ENCODE measurements around the gene MMRN2.
"Not testable (repeated sequence)": the region's sequence is repeated elsewhere in the genome, so short reads cannot be mapped to it uniquely, and the experiment has no call there.

Gene MMRN2

GRCh38 chr10:86981716-86982115 lies 24.3 kb upstream of the MMRN2 start:
- no peak for TF ChIP-seq CTCF (IDR thresholded peaks at IDR 0.05; ENCODE audit: low read depth, low read length, missing control alignments)
- no peak overlapping the region for H3K4me3 ChIP-seq (ENCODE audit: low read depth, low read length)
- DNase-seq (ENCODE audit: low read depth): no peak

DNA sequence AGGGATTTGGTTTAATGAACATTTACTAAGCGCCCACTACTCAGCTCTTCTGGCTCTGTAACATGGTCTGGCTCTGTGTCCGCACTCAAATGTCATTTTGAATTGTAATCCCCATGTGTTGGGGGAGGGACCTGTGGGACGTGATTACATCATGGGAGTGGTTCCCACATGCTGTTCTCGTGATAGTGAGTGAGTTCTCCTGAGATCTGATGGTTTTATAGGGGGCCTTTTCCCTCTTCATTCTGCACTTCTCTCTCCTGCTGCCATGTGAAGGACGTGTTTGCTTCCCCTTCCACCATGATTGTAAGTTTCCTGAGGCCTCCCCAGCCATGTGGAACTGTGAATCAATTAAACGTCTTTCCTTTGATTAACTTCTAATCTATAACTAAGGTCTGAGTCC lies 23.6 kb upstream of the MMRN2 start:
- not testable (repeated sequence) for DNase-seq (ENCODE audit: low read depth)

DNA sequence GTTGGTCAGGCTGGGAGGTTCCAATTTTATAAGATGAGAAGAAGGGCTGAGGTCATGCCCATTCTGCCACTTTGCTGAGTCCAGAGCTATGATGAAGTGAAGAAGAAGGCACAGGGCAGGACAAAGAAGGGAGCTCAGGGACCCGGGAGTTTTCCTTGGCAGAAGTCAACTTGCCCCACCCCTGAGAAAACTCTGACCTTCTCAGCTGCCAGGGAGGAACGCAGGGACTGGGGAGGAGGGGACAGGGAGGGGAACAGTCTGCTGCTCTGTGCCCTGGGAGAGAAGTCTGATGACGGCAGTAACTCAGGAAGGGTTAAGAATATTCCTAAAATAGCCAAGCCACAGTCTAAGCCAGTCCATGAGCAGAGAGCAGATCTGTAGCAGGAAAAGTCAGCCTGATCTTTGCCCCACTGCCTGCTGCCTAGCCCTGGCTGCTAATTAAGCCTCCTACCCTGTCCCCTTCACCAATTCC lies 22.6 kb upstream of the MMRN2 start:
- TF ChIP-seq CTCF (IDR thresholded peaks at IDR 0.05; ENCODE audit: low read depth, low read length, missing control alignments): no peak
- no peak for DNase-seq (ENCODE audit: low read depth)
- H3K4me3 ChIP-seq (ENCODE audit: low read depth, low read length): no peak overlapping the region

More for the DNA sequence above, 23.6 kb upstream of the MMRN2 start:
- not testable (repeated sequence) for H3K4me3 ChIP-seq (ENCODE audit: low read depth, low read length)

DNA sequence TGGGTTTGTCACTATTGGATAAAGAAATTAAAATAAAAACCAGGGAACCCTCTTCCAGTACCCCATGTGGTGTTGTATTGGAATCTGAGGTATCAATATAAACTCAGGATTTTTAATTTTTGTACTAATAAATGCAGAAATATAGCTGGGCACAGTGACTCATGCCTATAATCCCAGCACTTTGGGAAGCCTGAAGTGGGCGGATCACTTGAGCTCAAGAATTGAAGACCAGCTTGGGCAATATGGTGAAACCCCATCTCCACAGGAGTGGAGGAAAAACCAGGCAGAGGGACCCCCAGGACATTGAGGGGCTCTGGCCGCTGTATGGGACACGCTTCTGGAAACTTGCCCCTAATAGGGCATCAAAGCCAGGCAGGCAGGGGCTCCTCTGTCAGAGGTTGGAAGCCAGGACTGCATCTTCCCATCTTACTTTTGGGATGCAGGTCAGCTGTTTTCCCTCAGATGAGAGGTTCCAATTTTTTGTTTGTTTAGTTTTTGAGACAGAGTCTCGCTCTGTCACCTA lies 21.9 kb upstream of the MMRN2 start:
- DNase-seq (ENCODE audit: low read depth): no peak

DNA sequence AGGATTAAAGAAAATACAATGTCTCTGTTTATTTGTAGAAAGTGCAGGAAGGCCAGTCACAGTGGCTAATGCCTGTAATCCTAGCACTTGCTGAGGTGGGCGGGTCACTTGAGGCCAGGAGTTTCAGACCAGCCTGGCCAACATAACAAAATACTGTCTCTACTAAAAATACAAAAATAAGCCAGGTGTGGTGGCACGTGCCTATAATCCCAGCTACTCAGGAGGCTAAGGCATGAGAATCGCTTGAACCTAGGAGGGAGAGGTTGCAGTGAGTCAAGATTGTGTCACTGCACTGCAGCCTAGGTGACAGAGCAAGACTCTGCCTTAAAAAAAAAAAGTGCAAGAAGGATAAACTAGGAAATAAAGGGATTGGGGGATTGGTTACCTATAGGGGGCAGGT lies 21.0 kb upstream of the MMRN2 start:
- not testable (repeated sequence) for H3K4me3 ChIP-seq (ENCODE audit: low read depth, low read length); DNase-seq (ENCODE audit: low read depth)

More for the DNA sequence above, 21.9 kb upstream of the MMRN2 start:
- H3K4me3 ChIP-seq (ENCODE audit: low read depth, low read length): no peak overlapping the region
- no peak for TF ChIP-seq CTCF (IDR thresholded peaks at IDR 0.05; ENCODE audit: low read depth, low read length, missing control alignments)

DNA sequence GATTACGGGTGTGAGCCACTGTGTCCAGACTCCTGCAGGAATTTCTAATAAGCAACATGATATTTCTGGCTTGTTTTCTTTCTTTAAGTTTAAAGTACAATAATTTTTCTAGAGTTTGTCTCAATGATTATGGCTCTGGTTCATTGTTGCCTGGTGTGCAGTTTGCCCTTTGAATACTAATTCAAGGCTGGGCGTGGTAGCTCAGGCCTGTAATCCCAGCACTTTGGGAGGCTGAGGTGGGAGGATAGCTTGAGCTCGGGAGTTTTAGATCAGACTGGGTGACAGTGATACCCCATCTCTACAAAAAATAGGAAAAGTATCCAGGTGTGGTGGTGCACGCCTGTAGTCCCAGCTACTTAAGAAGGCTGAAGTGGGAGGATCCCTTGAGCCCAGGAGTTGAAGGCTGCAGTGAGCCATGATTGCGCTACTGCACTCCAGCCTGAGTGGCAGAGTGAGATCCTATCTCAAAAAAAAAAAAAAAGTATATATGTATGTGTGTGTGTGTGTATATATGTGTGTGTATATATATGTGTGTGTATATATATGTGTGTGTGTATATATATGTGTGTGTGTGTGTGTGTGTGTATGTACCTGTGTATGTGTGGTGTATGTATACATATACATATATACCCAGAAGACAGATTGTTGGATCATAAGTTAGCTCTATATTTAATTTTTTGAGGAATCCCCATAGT lies 19.1 kb upstream of the MMRN2 start:
- no peak overlapping the region for H3K4me3 ChIP-seq (ENCODE audit: low read depth, low read length)
- no peak for TF ChIP-seq CTCF (IDR thresholded peaks at IDR 0.05; ENCODE audit: low read depth, low read length, missing control alignments)
- no peak for DNase-seq (ENCODE audit: low read depth)

DNA sequence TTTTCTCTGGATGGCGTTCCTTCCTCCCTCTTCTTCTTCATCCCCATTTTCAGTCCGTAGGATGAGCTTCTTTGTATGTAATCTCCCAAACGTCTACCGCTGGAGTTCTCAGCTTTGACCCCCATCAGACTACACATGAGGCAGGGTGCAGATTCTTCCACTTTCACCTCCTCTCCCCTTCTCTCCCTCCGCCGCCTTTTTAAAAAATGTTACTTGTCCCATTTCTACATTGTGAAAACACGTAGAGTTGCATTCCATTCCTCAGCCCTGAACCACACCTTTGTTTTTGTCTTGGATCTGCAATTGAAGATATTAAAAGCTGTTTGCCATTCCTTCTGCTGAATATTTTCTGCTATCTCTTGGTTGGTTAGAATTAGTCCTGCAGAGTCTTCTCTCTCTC lies 17.1 kb upstream of the MMRN2 start:
- H3K4me3 ChIP-seq (ENCODE audit: low read depth, low read length): no peak overlapping the region
- no peak for TF ChIP-seq CTCF (IDR thresholded peaks at IDR 0.05; ENCODE audit: low read depth, low read length, missing control alignments)
- no peak for DNase-seq (ENCODE audit: low read depth)

Data from GM12864 (cell line).